ENCODE results near the gene DTD1.

DTD1 gene

DNA sequence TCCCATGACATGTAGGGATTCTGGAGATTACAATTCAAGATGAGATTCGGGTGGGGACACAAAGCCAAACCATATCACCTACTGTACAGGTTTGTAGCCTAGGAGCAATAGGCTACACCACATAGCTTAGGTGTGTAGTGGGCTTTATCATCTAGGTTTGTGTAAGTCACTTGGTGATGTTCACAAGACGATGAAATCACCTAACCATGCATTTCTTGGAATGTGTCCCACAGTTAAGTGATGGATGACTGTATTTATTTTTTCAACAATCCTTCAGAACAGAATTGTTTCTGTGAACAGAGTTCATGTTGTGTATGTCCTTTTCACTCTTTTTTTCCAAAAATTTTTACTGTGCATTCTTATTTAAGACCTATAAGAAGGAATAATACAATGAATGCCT, 76.1 kb downstream of the DTD1 start:
- no peaks in the 10 kb centered on the region for H3K4me1 ChIP-seq (ENCODE audit: control insufficient read depth, low read length)
- H3K36me3 ChIP-seq (ENCODE audit: control insufficient read depth, low read length) = no peaks in the 10 kb centered on the region
- H3K9me3 ChIP-seq (ENCODE audit: control insufficient read depth, insufficient read depth, low read length) = no peaks in the 10 kb centered on the region
- no peak overlapping the region for H3K4me2 ChIP-seq (ENCODE audit: low read length)
- H3K27ac ChIP-seq (ENCODE audit: low read depth, low read length) = no peak overlapping the region
- no peaks in the 10 kb centered on the region for H3K9me2 ChIP-seq (replicated peaks; ENCODE audit: control insufficient read depth, low read length)
- no peak overlapping the region for H3K4me3 ChIP-seq (ENCODE audit: low read length)
- H3K27me3 ChIP-seq (ENCODE audit: control insufficient read depth, low read length) = no peaks in the 10 kb centered on the region
- H4K20me1 ChIP-seq (ENCODE audit: control insufficient read depth, insufficient read depth, low read depth, low read length) = no peaks in the 10 kb centered on the region
- H3F3A ChIP-seq (ENCODE audit: control insufficient read depth, insufficient read depth) = no peaks in the 10 kb centered on the region
- H3K79me2 ChIP-seq (ENCODE audit: control insufficient read depth, low read length) = no peaks in the 10 kb centered on the region
- TF ChIP-seq, protein P1, sequence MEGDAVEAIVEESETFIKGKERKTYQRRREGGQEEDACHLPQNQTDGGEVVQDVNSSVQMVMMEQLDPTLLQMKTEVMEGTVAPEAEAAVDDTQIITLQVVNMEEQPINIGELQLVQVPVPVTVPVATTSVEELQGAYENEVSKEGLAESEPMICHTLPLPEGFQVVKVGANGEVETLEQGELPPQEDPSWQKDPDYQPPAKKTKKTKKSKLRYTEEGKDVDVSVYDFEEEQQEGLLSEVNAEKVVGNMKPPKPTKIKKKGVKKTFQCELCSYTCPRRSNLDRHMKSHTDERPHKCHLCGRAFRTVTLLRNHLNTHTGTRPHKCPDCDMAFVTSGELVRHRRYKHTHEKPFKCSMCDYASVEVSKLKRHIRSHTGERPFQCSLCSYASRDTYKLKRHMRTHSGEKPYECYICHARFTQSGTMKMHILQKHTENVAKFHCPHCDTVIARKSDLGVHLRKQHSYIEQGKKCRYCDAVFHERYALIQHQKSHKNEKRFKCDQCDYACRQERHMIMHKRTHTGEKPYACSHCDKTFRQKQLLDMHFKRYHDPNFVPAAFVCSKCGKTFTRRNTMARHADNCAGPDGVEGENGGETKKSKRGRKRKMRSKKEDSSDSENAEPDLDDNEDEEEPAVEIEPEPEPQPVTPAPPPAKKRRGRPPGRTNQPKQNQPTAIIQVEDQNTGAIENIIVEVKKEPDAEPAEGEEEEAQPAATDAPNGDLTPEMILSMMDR (IDR thresholded peaks at IDR 0.05; ENCODE audit: low read depth, low read length, poor library complexity, severe bottlenecking) = no peak
- no peak for TF ChIP-seq EZH2phosphoT487 (IDR thresholded peaks at IDR 0.05; ENCODE audit: borderline replicate concordance, low read length)

DNA sequence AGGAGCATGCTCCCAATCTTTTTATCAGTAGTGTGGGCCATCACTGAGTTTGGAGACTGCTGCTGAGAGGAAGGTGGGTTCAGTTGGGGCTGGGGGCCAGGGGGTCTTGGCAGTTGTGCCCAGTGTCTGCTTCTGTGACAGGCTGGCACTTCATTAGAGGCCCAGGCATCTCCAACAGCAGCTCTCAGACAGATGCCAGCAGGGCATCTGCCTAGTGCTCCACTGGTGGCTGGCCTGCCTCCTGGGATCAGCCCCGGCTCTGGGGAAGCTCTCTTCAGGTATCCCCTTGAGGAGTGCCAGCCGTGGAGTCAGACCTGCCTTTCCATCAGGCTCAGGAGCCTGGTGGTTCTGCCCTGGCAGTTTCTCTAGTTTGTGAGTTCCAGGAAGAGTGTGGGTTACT, 77.3 kb downstream of the DTD1 start:
- Histone ChIP-seq H3F3A (ENCODE audit: control insufficient read depth, insufficient read depth) (no peaks in the 10 kb centered on the region), H3K9me3 (ENCODE audit: control insufficient read depth, insufficient read depth, low read length) (no peaks in the 10 kb centered on the region), H3K9me2 (replicated peaks; ENCODE audit: control insufficient read depth, low read length) (no peaks in the 10 kb centered on the region), H3K27me3 (ENCODE audit: control insufficient read depth, low read length) (no peaks in the 10 kb centered on the region), H3K4me1 (ENCODE audit: control insufficient read depth, low read length) (no peaks in the 10 kb centered on the region), H3K36me3 (ENCODE audit: control insufficient read depth, low read length) (no peaks in the 10 kb centered on the region), H3K79me2 (ENCODE audit: control insufficient read depth, low read length) (no peaks in the 10 kb centered on the region), H3K4me2 (ENCODE audit: low read length) (no peak overlapping the region), H3K4me3 (ENCODE audit: low read length) (no peak overlapping the region), H3K27ac (ENCODE audit: low read depth, low read length) (no peak overlapping the region), H4K20me1 (ENCODE audit: control insufficient read depth, insufficient read depth, low read depth, low read length) (no peaks in the 10 kb centered on the region)
- TF ChIP-seq, protein P1 (IDR thresholded peaks at IDR 0.05; ENCODE audit: low read depth, low read length, poor library complexity, severe bottlenecking) = no peak

DNA sequence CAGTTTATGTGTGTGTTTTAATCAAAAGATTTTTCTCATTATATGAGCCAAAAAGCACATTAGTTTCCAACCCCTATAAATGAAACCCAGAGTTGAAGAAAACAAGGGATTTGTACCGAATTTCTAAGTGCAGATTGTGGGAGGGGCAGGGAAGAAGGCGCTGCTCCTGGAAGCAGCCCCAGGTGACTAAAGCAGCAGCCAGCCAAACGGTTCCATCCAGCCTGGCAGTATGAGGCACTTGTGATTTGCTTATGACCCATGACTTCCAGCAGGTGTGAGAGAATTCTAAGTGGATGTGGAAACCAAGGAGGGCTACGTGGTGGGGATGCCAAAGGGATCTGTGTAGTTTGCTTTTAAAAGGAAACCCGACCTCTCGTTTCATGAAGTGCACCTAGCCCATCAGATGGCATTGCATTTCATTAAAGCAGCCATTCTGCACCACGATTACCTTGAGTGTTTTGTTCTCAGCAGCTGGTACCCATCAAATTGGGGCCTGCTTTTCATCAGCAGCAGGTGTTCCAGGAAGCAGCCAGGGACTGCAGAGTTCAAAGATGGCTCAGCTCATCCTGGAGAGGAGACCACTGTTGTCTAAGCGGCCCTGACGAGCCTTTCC, 79.1 kb downstream of the DTD1 start:
- H3K27ac ChIP-seq (ENCODE audit: low read depth, low read length) = no peak overlapping the region
- no peaks in the 10 kb centered on the region for H4K20me1 ChIP-seq (ENCODE audit: control insufficient read depth, insufficient read depth, low read depth, low read length)
- no peaks in the 10 kb centered on the region for H3K36me3 ChIP-seq (ENCODE audit: control insufficient read depth, low read length)
- H3K4me1 ChIP-seq (ENCODE audit: control insufficient read depth, low read length) = no peaks in the 10 kb centered on the region
- no peaks in the 10 kb centered on the region for H3K79me2 ChIP-seq (ENCODE audit: control insufficient read depth, low read length)
- no peak overlapping the region for H3K4me3 ChIP-seq (ENCODE audit: low read length)
- no peaks in the 10 kb centered on the region for H3K9me2 ChIP-seq (replicated peaks; ENCODE audit: control insufficient read depth, low read length)
- TF ChIP-seq, protein P1 (IDR thresholded peaks at IDR 0.05; ENCODE audit: low read depth, low read length, poor library complexity, severe bottlenecking) = no peak
- TF ChIP-seq EZH2phosphoT487 (IDR thresholded peaks at IDR 0.05; ENCODE audit: borderline replicate concordance, low read length) = no peak
- H3F3A ChIP-seq (ENCODE audit: control insufficient read depth, insufficient read depth) = no peaks in the 10 kb centered on the region
- no peak overlapping the region for H3K4me2 ChIP-seq (ENCODE audit: low read length)
- no peaks in the 10 kb centered on the region for H3K27me3 ChIP-seq (ENCODE audit: control insufficient read depth, low read length)
- H3K9me3 ChIP-seq (ENCODE audit: control insufficient read depth, insufficient read depth, low read length) = no peaks in the 10 kb centered on the region

Measured in DOHH2 (cell line).